BLaER1 (cell line): ENCODE results near the gene IFT80.

Experiments used
- H3K27ac ChIP-seq: shearing (Covaris generic); formaldehyde crosslinking; 2 replicates; pipeline ENCODE4 v1.8.1; 2022
- H3K27me3 ChIP-seq: shearing (Covaris generic); formaldehyde crosslinking; 2 replicates; pipeline ENCODE4 v1.8.1; 2022
- H3K36me3 ChIP-seq: shearing (Covaris generic); formaldehyde crosslinking; 2 replicates; pipeline ENCODE4 v1.8.1; 2022
- H3K4me1 ChIP-seq: shearing (Covaris generic); formaldehyde crosslinking; 2 replicates; pipeline ENCODE4 v1.8.1; 2022
- H3K4me2 ChIP-seq: shearing (Covaris generic); formaldehyde crosslinking; 2 replicates; pipeline ENCODE4 v1.8.1; 2022
- H3K4me3 ChIP-seq: shearing (Covaris generic); formaldehyde crosslinking; 2 replicates; pipeline ENCODE4 v1.8.1; 2022
- H3K9ac ChIP-seq: shearing (Covaris generic); formaldehyde crosslinking; 2 replicates; pipeline ENCODE4 v1.8.1; 2022
- H3K9me3 ChIP-seq: shearing (Covaris generic); formaldehyde crosslinking; 2 replicates; pipeline ENCODE4 v1.8.1; 2022
- H4K20me1 ChIP-seq: shearing (Covaris generic); formaldehyde crosslinking; 2 replicates; pipeline ENCODE4 v1.8.1; 2022
- Cebpa-rat ChIP-seq: shearing (Covaris generic); IDR thresholded peaks from 2 replicates; pipeline ENCODE4 v1.8.1; 2022

Gene IFT80

GRCh38 chr3:160224256-160224655, 174.8 kb downstream of the IFT80 start:
- no peak for TF ChIP-seq Cebpa-rat
- Histone ChIP-seq H3K27ac (no peak overlapping the region), H3K27me3 (peaks cover 41% of the 10 kb centered on the region), H3K4me3 (no peak overlapping the region), H4K20me1 (no peaks in the 10 kb centered on the region), H3K9ac (no peak overlapping the region), H3K36me3 (no peaks in the 10 kb centered on the region), H3K4me2 (no peak overlapping the region), H3K9me3 (no peaks in the 10 kb centered on the region), H3K4me1 (peaks cover 12% of the 10 kb centered on the region)

GRCh38 chr3:160221019-160221418, 178.0 kb downstream of the IFT80 start:
- Histone ChIP-seq H3K4me1 (peaks cover 9% of the 10 kb centered on the region), H3K27me3 (peaks cover 30% of the 10 kb centered on the region), H3K4me2 (no peak overlapping the region), H3K9ac (no peak overlapping the region), H4K20me1 (no peaks in the 10 kb centered on the region), H3K36me3 (no peaks in the 10 kb centered on the region), H3K4me3 (no peak overlapping the region), H3K9me3 (no peaks in the 10 kb centered on the region), H3K27ac (no peak overlapping the region)
- TF ChIP-seq Cebpa-rat: no peak

GRCh38 chr3:160220038-160220437, 179.0 kb downstream of the IFT80 start:
- H3K27me3 ChIP-seq: peaks cover 20% of the 10 kb centered on the region
- H3K9me3 ChIP-seq: no peaks in the 10 kb centered on the region
- H3K36me3 ChIP-seq: no peaks in the 10 kb centered on the region
- no peaks in the 10 kb centered on the region for H4K20me1 ChIP-seq
- TF ChIP-seq Cebpa-rat: no peak
- no peak overlapping the region for H3K4me2 ChIP-seq
- no peak overlapping the region for H3K27ac ChIP-seq
- H3K4me3 ChIP-seq: no peak overlapping the region
- H3K4me1 ChIP-seq: 0 out of 2 replicates have a peak, but pooled peaks cover 4% of the 10 kb centered on the region
- no peak overlapping the region for H3K9ac ChIP-seq

GRCh38 chr3:160218136-160218535, 180.9 kb downstream of the IFT80 start:
- Histone ChIP-seq H3K36me3 (no peaks in the 10 kb centered on the region), H3K27me3 (peaks cover 1% of the 10 kb centered on the region; the same call in 1 of the 2 replicates), H3K4me3 (no peak overlapping the region), H3K9me3 (no peaks in the 10 kb centered on the region), H3K27ac (no peak overlapping the region), H4K20me1 (no peaks in the 10 kb centered on the region), H3K4me2 (no peak overlapping the region), H3K4me1 (no peaks in the 10 kb centered on the region), H3K9ac (no peak overlapping the region)
- no peak for TF ChIP-seq Cebpa-rat

GRCh38 chr3:160217675-160218074, 181.3 kb downstream of the IFT80 start:
- no peak overlapping the region for H3K4me3 ChIP-seq
- H4K20me1 ChIP-seq: no peaks in the 10 kb centered on the region
- no peaks in the 10 kb centered on the region for H3K27me3 ChIP-seq
- no peaks in the 10 kb centered on the region for H3K4me1 ChIP-seq
- H3K27ac ChIP-seq: no peak overlapping the region
- H3K4me2 ChIP-seq: no peak overlapping the region
- H3K9ac ChIP-seq: no peak overlapping the region
- TF ChIP-seq Cebpa-rat: no peak
- no peaks in the 10 kb centered on the region for H3K36me3 ChIP-seq
- H3K9me3 ChIP-seq: no peaks in the 10 kb centered on the region

GRCh38 chr3:160213191-160213590, 185.8 kb downstream of the IFT80 start:
- no peaks in the 10 kb centered on the region for H3K9me3 ChIP-seq
- H3K9ac ChIP-seq: no peak overlapping the region
- no peaks in the 10 kb centered on the region for H4K20me1 ChIP-seq
- H3K27ac ChIP-seq: no peak overlapping the region
- no peak for TF ChIP-seq Cebpa-rat
- no peaks in the 10 kb centered on the region for H3K4me1 ChIP-seq
- H3K4me2 ChIP-seq: no peak overlapping the region
- no peak overlapping the region for H3K4me3 ChIP-seq
- no peaks in the 10 kb centered on the region for H3K36me3 ChIP-seq
- H3K27me3 ChIP-seq: no peaks in the 10 kb centered on the region

GRCh38 chr3:160210799-160211221, 188.2 kb downstream of the IFT80 start:
- no peak overlapping the region for H3K9ac ChIP-seq
- H3K4me2 ChIP-seq: no peak overlapping the region
- H3K27me3 ChIP-seq: no peaks in the 10 kb centered on the region
- no peaks in the 10 kb centered on the region for H3K36me3 ChIP-seq
- H3K4me3 ChIP-seq: no peak overlapping the region
- H3K9me3 ChIP-seq: no peaks in the 10 kb centered on the region
- H3K4me1 ChIP-seq: no peaks in the 10 kb centered on the region
- no peak overlapping the region for H3K27ac ChIP-seq
- no peaks in the 10 kb centered on the region for H4K20me1 ChIP-seq
- TF ChIP-seq Cebpa-rat: no peak

GRCh38 chr3:160210341-160210740, 188.7 kb downstream of the IFT80 start:
- Histone ChIP-seq H3K4me3 (no peak overlapping the region), H3K36me3 (no peaks in the 10 kb centered on the region), H3K27ac (no peak overlapping the region), H3K4me1 (no peaks in the 10 kb centered on the region), H4K20me1 (no peaks in the 10 kb centered on the region), H3K9ac (no peak overlapping the region), H3K4me2 (no peak overlapping the region), H3K9me3 (no peaks in the 10 kb centered on the region), H3K27me3 (no peaks in the 10 kb centered on the region)
- no peak for TF ChIP-seq Cebpa-rat
